GM19452 (cell line): Measurements from ENCODE around the gene APBB2.

Experiments
- ATAC-seq: cut with Tn5 transposase; IDR thresholded peaks from one replicate; pipeline ENCODE4 v1.9.1; 2021; ENCODE audit not compliant: unreplicated experiment

The APBB2 gene

GRCh38 chr4:41196633-41197332 is 17.6 kb downstream of the APBB2 start:
- no peak for ATAC-seq

- no peak for ATAC-seq
Observed at GRCh38 chr4:41192136-41192535, 22.2 kb downstream of the APBB2 start.

- no peak for ATAC-seq
Observed at GRCh38 chr4:41189666-41190065, 24.7 kb downstream of the APBB2 start.

- ATAC-seq: no peak
Observed at GRCh38 chr4:41189076-41189475, 25.3 kb downstream of the APBB2 start.

GRCh38 chr4:41185614-41186592 is 28.4 kb downstream of the APBB2 start:
- no peak for ATAC-seq

GRCh38 chr4:41184009-41184408 is 30.3 kb downstream of the APBB2 start:
- ATAC-seq: no peak

GRCh38 chr4:41183021-41183553 is 31.3 kb downstream of the APBB2 start:
- ATAC-seq: no peak

GRCh38 chr4:41181037-41181436 is 33.3 kb downstream of the APBB2 start:
- no peak for ATAC-seq

GRCh38 chr4:41179498-41180195 is 34.7 kb downstream of the APBB2 start:
- no peak for ATAC-seq

- no peak for ATAC-seq
Observed at GRCh38 chr4:41178372-41179370, 35.7 kb downstream of the APBB2 start.

- no peak for ATAC-seq
Observed at GRCh38 chr4:41177016-41177415, 37.3 kb downstream of the APBB2 start.

- no peak for ATAC-seq
Observed at GRCh38 chr4:41176340-41176739, 38.0 kb downstream of the APBB2 start.

GRCh38 chr4:41175794-41176193 is 38.5 kb downstream of the APBB2 start:
- ATAC-seq: no peak

GRCh38 chr4:41174444-41174843 is 39.9 kb downstream of the APBB2 start:
- no peak for ATAC-seq

GRCh38 chr4:41172786-41173185 is 41.6 kb downstream of the APBB2 start:
- ATAC-seq: no peak

- ATAC-seq: no peak
Observed at GRCh38 chr4:41169256-41169800, 45.0 kb downstream of the APBB2 start.

GRCh38 chr4:41167191-41167590 is 47.2 kb downstream of the APBB2 start:
- no peak for ATAC-seq

GRCh38 chr4:41164405-41164804 is 49.9 kb downstream of the APBB2 start:
- no peak for ATAC-seq

- ATAC-seq: no peak
Observed at GRCh38 chr4:41161355-41161754, 53.0 kb downstream of the APBB2 start.

GRCh38 chr4:41160856-41161255 is 53.5 kb downstream of the APBB2 start:
- ATAC-seq: no peak
